IMR-90 (cell line): Measurements from ENCODE around the gene STRIP1. TPM values are rescaled to one million over a fixed set of nuclear protein-coding genes. Genes with fewer than 3 reads are reported as not detected.
"Not testable (repeated sequence)": the region's sequence is repeated elsewhere in the genome, so short reads cannot be mapped to it uniquely, and the experiment has no call there.

Experiments used
- ATAC-seq: fragments of 200-7000 bp; cut with Tn5 transposase; 2 replicates; pipeline ENCODE4 v1.9.1; 2020; ENCODE audit warnings: low read depth, mild to moderate bottlenecking, moderate library complexity
- BruUV-seq: library from RNA; stranded (reverse); fragments of 400-500 nt; replicated peaks from 2 replicates; lab custom pipeline; 2021; lab: Mats Ljungman, UMichigan
- CTCF ChIA-PET: fragments of 300-600 bp; formaldehyde crosslinking; extraction: SDS; loops from one replicate; lab custom pipeline; 2021; ENCODE audit warnings: antibody characterized with exemption; lab: Yijun Ruan, JAX
- POLR2A ChIA-PET: fragments of 300-600 bp; sonication (Branson Sonifier 250); formaldehyde crosslinking; loops from one replicate; lab custom pipeline; 2022; ENCODE audit warnings: antibody characterized with exemption; ENCODE audit not compliant: unreplicated experiment; lab: Charles Lee
- DNase-seq: peaks from one replicate; pipeline ENCODE4 v3.0.0; 2013
- H2AFZ ChIP-seq: replicated peaks from 2 replicates; pipeline ENCODE3; 2013; ENCODE audit warnings: low read length, mild to moderate bottlenecking; ENCODE audit not compliant: poor library complexity
- H2AK5ac ChIP-seq: 2 replicates; pipeline ENCODE4 v1.6.1; 2013; ENCODE audit warnings: low read depth, low read length, inconsistent platforms
- H2AK9ac ChIP-seq: replicated peaks from 2 replicates; pipeline ENCODE3; 2013; ENCODE audit warnings: mild to moderate bottlenecking, low read depth, low read length, moderate library complexity; ENCODE audit not compliant: poor library complexity
- H2BK120ac ChIP-seq: 2 replicates; pipeline ENCODE4 v1.6.1; 2013; ENCODE audit warnings: low read depth, low read length, inconsistent platforms
- H2BK15ac ChIP-seq: 3 replicates; pipeline ENCODE4 v1.6.1; 2013; ENCODE audit warnings: low read depth, low read length, inconsistent platforms
- H2BK20ac ChIP-seq: 2 replicates; pipeline ENCODE4 v1.6.1; 2013; ENCODE audit warnings: low read depth, mild to moderate bottlenecking, inconsistent platforms, low read length, moderate library complexity
- H2BK5ac ChIP-seq: 2 replicates; pipeline ENCODE4 v1.6.1; 2013; ENCODE audit warnings: mild to moderate bottlenecking, low read depth, low read length, inconsistent platforms; ENCODE audit not compliant: poor library complexity, severe bottlenecking
- H3K14ac ChIP-seq: replicated peaks from 2 replicates; pipeline ENCODE4 v1.6.1; 2013; ENCODE audit warnings: low read depth, low read length, inconsistent platforms
- H3K18ac ChIP-seq: 2 replicates; pipeline ENCODE4 v1.6.1; 2013; ENCODE audit warnings: low read depth, low read length, control low read depth
- H3K23ac ChIP-seq: 2 replicates; pipeline ENCODE4 v1.6.1; 2013; ENCODE audit warnings: low read depth, low read length, inconsistent platforms
- H3K27ac ChIP-seq: 2 replicates; pipeline ENCODE4 v1.5.1; 2013; ENCODE audit warnings: mild to moderate bottlenecking, control low read depth, low read length; ENCODE audit not compliant: insufficient read depth
- H3K27me3 ChIP-seq: 2 replicates; pipeline ENCODE4 v1.6.1; 2013; ENCODE audit warnings: low read length; ENCODE audit not compliant: control insufficient read depth, insufficient read depth
- H3K36me3 ChIP-seq: 2 replicates; pipeline ENCODE4 v1.6.1; 2013; ENCODE audit warnings: low read length, mixed read lengths; ENCODE audit not compliant: control insufficient read depth, insufficient read depth
- H3K4ac ChIP-seq: 2 replicates; pipeline ENCODE4 v1.6.1; 2013; ENCODE audit warnings: low read depth, low read length, inconsistent platforms
- H3K4me1 ChIP-seq: 2 replicates; pipeline ENCODE4 v1.6.1; 2013; ENCODE audit warnings: low read length, mixed read lengths; ENCODE audit not compliant: control insufficient read depth, insufficient read depth
- H3K4me2 ChIP-seq: 2 replicates; pipeline ENCODE4 v1.6.1; 2013; ENCODE audit warnings: low read depth, mild to moderate bottlenecking, control low read depth, low read length, moderate library complexity
- H3K4me3 ChIP-seq: 2 replicates; pipeline ENCODE4 v1.5.1; 2013; ENCODE audit warnings: low read depth, mild to moderate bottlenecking, control low read depth, low read length, moderate library complexity; ENCODE audit not compliant: insufficient read depth
- H3K56ac ChIP-seq: 2 replicates; pipeline ENCODE4 v1.6.1; 2013; ENCODE audit warnings: low read length, inconsistent platforms; ENCODE audit not compliant: insufficient read depth; ENCODE audit errors: extremely low read depth
- H3K79me1 ChIP-seq, 2 experiments: 2 replicates each; pipeline ENCODE4 v1.6.1; 2013; ENCODE audit warnings: low read length in 2 of 2, inconsistent platforms in 1 of 2, low read depth in 1 of 2
- H3K9ac ChIP-seq: 2 replicates; pipeline ENCODE4 v1.6.1; 2013; ENCODE audit warnings: low read depth, low read length, control low read depth
- H3K9me1 ChIP-seq: 2 replicates; pipeline ENCODE4 v1.6.1; 2013; ENCODE audit warnings: low read length, inconsistent platforms; ENCODE audit not compliant: insufficient read depth
- H3K9me3 ChIP-seq: 2 replicates; pipeline ENCODE4 v1.6.1; 2013; ENCODE audit warnings: low read length; ENCODE audit not compliant: control insufficient read depth, insufficient read depth
- H4K20me1 ChIP-seq: 2 replicates; pipeline ENCODE4 v1.6.1; 2013; ENCODE audit warnings: low read length, inconsistent platforms; ENCODE audit not compliant: insufficient read depth
- H4K5ac ChIP-seq: 2 replicates; pipeline ENCODE4 v1.6.1; 2013; ENCODE audit warnings: mild to moderate bottlenecking, low read depth, low read length, control low read depth
- H4K8ac ChIP-seq, 2 experiments: 2 replicates each; pipeline ENCODE4 v1.6.1; 2013; ENCODE audit warnings: low read depth in 2 of 2, low read length in 2 of 2, control low read depth in 1 of 2, inconsistent platforms in 1 of 2
- H4K91ac ChIP-seq: 2 replicates; pipeline ENCODE4 v1.6.1; 2013; ENCODE audit warnings: low read depth, low read length, inconsistent platforms; ENCODE audit not compliant: insufficient read depth
- MXI1 ChIP-seq: IDR thresholded peaks from 2 replicates; pipeline ENCODE4 v1.6.1; 2012; ENCODE audit warnings: low read depth, mild to moderate bottlenecking, low read length, moderate library complexity, borderline replicate concordance
- POLR2A ChIP-seq: IDR thresholded peaks from 2 replicates; pipeline ENCODE4 v1.6.1; 2012; ENCODE audit warnings: mild to moderate bottlenecking, low read depth, low read length
- WGBS, 2 experiments: methylation state at CpG; one replicate each; pipeline versions ENCODE4 v1.1.5 to v1.1.7; 2013; ENCODE audit warnings: missing lambda C conversion rate in 2 of 2; ENCODE audit not compliant: insufficient read length in 1 of 2; ENCODE audit errors: extremely low coverage in 2 of 2; 5-methylcytosine and 5-hydroxymethylcytosine counted together
- dilution Hi-C: fragments of 300-500 bp; cut with HindIII; formaldehyde crosslinking; loops from one replicate; pipeline ENCODE4 v1.14.3; 2018; ENCODE audit warnings: low sequenced_read_pairs; ENCODE audit not compliant: unreplicated experiment
- in situ Hi-C: fragments of 300-500 bp; cut with MboI; formaldehyde crosslinking; loops from 3 replicates; pipeline ENCODE4 v1.14.3; 2019; ENCODE audit warnings: low sequenced_read_pairs, inconsistent platforms, mixed read lengths
- intact Hi-C: fragments of 100-400 bp; cut with micrococcal nuclease; formaldehyde crosslinking; loops from 2 replicates; pipeline ENCODE4 v1.10.0; 2022
- polyA plus RNA-seq, 3 experiments: library from polyadenylated mRNA; depleted of rRNA; stranded (reverse); fragments of >200 nt; gene quantifications; 2 replicates each; pipeline ENCODE4 v1.2.3, GENCODE V29; 2012; ENCODE audit warnings: low replicate concordance in 1 of 3
- total RNA-seq: library from RNA; depleted of rRNA; stranded (reverse); fragments of >200 nt; gene quantifications from 2 replicates; pipeline ENCODE4 v1.2.3, GENCODE V29; 2012

The STRIP1 gene
- total and polyA plus RNA-seq, 2 of the 4 experiments (the other 2 are of a cell fraction) = 30.4 to 33.5 TPM

- Histone ChIP-seq H4K20me1 (no peaks in the 10 kb centered on the region), H3K4ac (no peak overlapping the region), H2BK5ac (no peak overlapping the region), H4K5ac (no peak overlapping the region), H3K79me1 (no peaks in the 10 kb centered on the region), H2AFZ (no peak overlapping the region), H3K14ac (no peak overlapping the region), H3K9me3 (no peaks in the 10 kb centered on the region; the same call in 1 of the 2 replicates), H2BK120ac (no peak overlapping the region), H3K36me3 (no peaks in the 10 kb centered on the region), H3K18ac (no peak overlapping the region), H3K9me1 (no peaks in the 10 kb centered on the region), H2AK9ac (no peak overlapping the region), H3K56ac (no peak overlapping the region), H3K27ac (no peak overlapping the region), H3K4me1 (no peaks in the 10 kb centered on the region), H2BK15ac (no peak overlapping the region), H4K8ac (no peak overlapping the region), H3K4me3 (no peak overlapping the region), H4K91ac (no peak overlapping the region), H3K23ac (no peak overlapping the region), H3K4me2 (no peak overlapping the region), H3K27me3 (peaks cover 81% of the 10 kb centered on the region), H2AK5ac (no peak overlapping the region), H2BK20ac (no peak overlapping the region), H3K9ac (no peak overlapping the region)
- no CpG with 5 or more reads among the region's 3 CpGs for WGBS, 2 experiments
- CTCF ChIA-PET = interaction anchor here (1.1 to 1.5 kb wide), 2 partner anchors 17 to 22 kb away, joined by 3 to 4 read pairs; no protein-coding TSS in a partner anchor
- POLR2A ChIA-PET = no interaction called here
- no TSS peak for BruUV-seq
- no peak for ATAC-seq
- DNase-seq = no peak
- intact Hi-C loops = no loop called here
- dilution Hi-C loops = no loop called here
- in situ Hi-C loops = no loop called here
- TF ChIP-seq POLR2A (no peak), MXI1 (no peak)
These were observed 42.5 kb downstream of the STRIP1 start for GRCh38 chr1:110076789-110077500.

- in situ Hi-C loops, H3K27ac ChIP-seq, dilution Hi-C loops, H3K4me3 ChIP-seq, H4K8ac ChIP-seq, H4K91ac ChIP-seq, ATAC-seq, H4K20me1 ChIP-seq, H2BK5ac ChIP-seq, H2BK120ac ChIP-seq, H3K9ac ChIP-seq, CTCF ChIA-PET, intact Hi-C loops, H3K9me3 ChIP-seq, H3K14ac ChIP-seq, H2AK5ac ChIP-seq, H3K4ac ChIP-seq, H2AFZ ChIP-seq, H3K56ac ChIP-seq, H3K79me1 ChIP-seq, DNase-seq, H2BK20ac ChIP-seq, POLR2A ChIA-PET, H2AK9ac ChIP-seq, H3K9me1 ChIP-seq, H3K4me2 ChIP-seq, H3K23ac ChIP-seq, H3K4me1 ChIP-seq, BruUV-seq, H4K5ac ChIP-seq, H2BK15ac ChIP-seq, H3K18ac ChIP-seq, H3K36me3 ChIP-seq: not testable (repeated sequence)
- WGBS, 2 experiments = 100% methylated on average over 1 of the region's 2 CpGs; no CpG with 5 or more reads in 1 of the 2 experiments
- peaks cover 85% of the 10 kb centered on the region for H3K27me3 ChIP-seq
These were observed 45.6 kb downstream of the STRIP1 start for GRCh38 chr1:110079995-110080394.
